CD8-positive, alpha-beta memory T cell (primary cell): ENCODE data around the gene MYO3B. TPM values are rescaled to one million over a fixed set of nuclear protein-coding genes. Genes with fewer than 3 reads are reported as not detected.

Source experiments
- CTCF ChIA-PET: fragments of 350-600 bp; sonication (Branson Sonifier 250); formaldehyde crosslinking; loops from one replicate; lab custom pipeline; 2021; ENCODE audit warnings: antibody characterized with exemption; lab: Charles Lee
- POLR2A ChIA-PET: fragments of 350-600 bp; sonication (Branson Sonifier 250); formaldehyde crosslinking; loops from one replicate; lab custom pipeline; 2021; ENCODE audit warnings: antibody characterized with exemption; lab: Charles Lee
- DNase-seq, 5 donors: peaks; one replicate each; pipeline versions ENCODE4 v3.0.0 to v3.0.0-alpha.2; 2020 to 2022; ENCODE audit warnings: mixed read lengths in 1 of 5
- H3K27ac ChIP-seq: one replicate; pipeline ENCODE4 v1.7.0; 2013; ENCODE audit warnings: low read depth, mild to moderate bottlenecking, low read length, moderate library complexity
- H3K27me3 ChIP-seq: 2 replicates; pipeline ENCODE4 v1.7.0; 2013; ENCODE audit warnings: low read length, mild to moderate bottlenecking; ENCODE audit not compliant: insufficient read depth, poor library complexity, severe bottlenecking
- H3K36me3 ChIP-seq: 2 replicates; pipeline ENCODE4 v1.7.0; 2013; ENCODE audit warnings: mild to moderate bottlenecking, low read length, moderate library complexity; ENCODE audit not compliant: insufficient read depth
- H3K4me1 ChIP-seq: 2 replicates; pipeline ENCODE4 v1.7.0; 2013; ENCODE audit warnings: mild to moderate bottlenecking, low read length, moderate library complexity; ENCODE audit not compliant: insufficient read depth
- H3K4me3 ChIP-seq: 2 replicates; pipeline ENCODE4 v1.7.0; 2013; ENCODE audit warnings: mild to moderate bottlenecking, low read length
- H3K9me3 ChIP-seq: 2 replicates; pipeline ENCODE4 v1.7.0; 2013; ENCODE audit warnings: mild to moderate bottlenecking, low read length
- H3K27ac Mint-ChIP-seq, 8 donors: one replicate each; pipeline ENCODE4 v1.8.0; 2020 to 2021; ENCODE audit warnings: mixed read lengths in 8 of 8, mild to moderate bottlenecking in 6 of 8, inconsistent platforms in 3 of 8, moderate library complexity in 3 of 8
- H3K27me3 Mint-ChIP-seq, 2 donors: one replicate each; pipeline ENCODE4 v1.8.0; 2020 to 2021; ENCODE audit warnings: mixed read lengths in 2 of 2, mild to moderate bottlenecking in 1 of 2, moderate library complexity in 1 of 2
- H3K36me3 Mint-ChIP-seq, 3 donors: one replicate each; pipeline ENCODE4 v1.8.0; 2020 to 2021; ENCODE audit warnings: mixed read lengths in 3 of 3, inconsistent platforms in 1 of 3, mild to moderate bottlenecking in 1 of 3
- H3K4me1 Mint-ChIP-seq, 3 donors: one replicate each; pipeline ENCODE4 v1.8.0; 2020 to 2021; ENCODE audit warnings: mixed read lengths in 3 of 3, inconsistent platforms in 1 of 3, mild to moderate bottlenecking in 1 of 3
- H3K4me3 Mint-ChIP-seq, 7 donors: one replicate each; pipeline ENCODE4 v1.8.0; 2020 to 2021; ENCODE audit warnings: mixed read lengths in 7 of 7, mild to moderate bottlenecking in 6 of 7, moderate library complexity in 4 of 7, inconsistent platforms in 2 of 7
- H3K9me3 Mint-ChIP-seq, 5 donors: one replicate each; pipeline ENCODE4 v1.8.0; 2020 to 2022; ENCODE audit warnings: mixed read lengths in 5 of 5, mild to moderate bottlenecking in 3 of 5, moderate library complexity in 2 of 5, inconsistent platforms in 1 of 5
- polyA plus RNA-seq: library from polyadenylated mRNA; unstranded; fragments of 300-500 nt; fragmentation: Illumina TruSeq; gene quantifications from one replicate; pipeline ENCODE4 v1.2.3, GENCODE V29; 2021
- total RNA-seq, 2 experiments: library from RNA; stranded (reverse); gene quantifications; one replicate each; pipeline ENCODE4 v1.2.3, GENCODE V29; 2021

The MYO3B gene
- total and polyA plus RNA-seq, 3 experiments from 2014 or later: 0.08 to 0.33 (median 0.18) TPM

GRCh38 chr2:170517538-170517937, 339.6 kb downstream of the MYO3B start:
- H3K9me3 Mint-ChIP-seq: no peaks in the 10 kb centered on the region

DNA sequence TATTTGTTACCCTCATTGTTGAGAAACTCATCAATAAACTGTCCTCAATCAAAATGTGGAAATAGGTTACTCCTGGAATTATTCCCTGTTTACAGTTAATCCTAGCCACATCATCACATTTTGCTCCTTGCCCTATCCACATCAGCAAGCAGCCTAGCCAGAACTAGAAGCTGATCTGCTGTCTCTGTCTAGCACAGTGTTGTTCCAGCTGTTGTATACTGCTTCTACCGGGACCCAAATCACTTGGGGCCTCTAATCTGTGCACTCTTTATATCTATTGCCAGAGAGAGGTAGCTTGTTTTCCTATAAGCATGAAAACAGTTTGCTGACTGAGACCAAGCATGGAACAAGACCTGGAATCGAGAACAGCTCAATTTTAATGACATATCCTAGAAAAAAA, 341.0 kb downstream of the MYO3B start:
- Mint-ChIP-seq H3K9me3 (no peaks in the 10 kb centered on the region), H3K27ac (no peak overlapping the region), H3K4me3 (no peak overlapping the region), H3K4me1 (no peaks in the 10 kb centered on the region), H3K27me3 (peaks cover 4 to 8% of the 10 kb centered on the region in 2 donors), H3K36me3 (no peaks in the 10 kb centered on the region)
- ChIA-PET POLR2A (no interaction called here), CTCF (no interaction called here)
- H3K36me3 ChIP-seq: no peaks in the 10 kb centered on the region
- no peaks in the 10 kb centered on the region for H3K4me1 ChIP-seq
- no peaks in the 10 kb centered on the region for H3K9me3 ChIP-seq
- no peak overlapping the region for H3K4me3 ChIP-seq
- H3K27ac ChIP-seq: no peak overlapping the region
- DNase-seq: no peak
- no peaks in the 10 kb centered on the region for H3K27me3 ChIP-seq

More at GRCh38 chr2:170517538-170517937, 339.6 kb downstream of the MYO3B start:
- no peaks in the 10 kb centered on the region for H3K4me1 Mint-ChIP-seq
- peaks cover 4 to 11% of the 10 kb centered on the region in 2 donors for H3K27me3 Mint-ChIP-seq
- no peak overlapping the region for H3K4me3 Mint-ChIP-seq
- Histone ChIP-seq H3K27me3 (no peaks in the 10 kb centered on the region), H3K4me1 (no peaks in the 10 kb centered on the region), H3K27ac (no peak overlapping the region), H3K9me3 (no peaks in the 10 kb centered on the region), H3K4me3 (no peak overlapping the region), H3K36me3 (no peaks in the 10 kb centered on the region)
- CTCF ChIA-PET: no interaction called here
- peaks cover 0 to 1% (median 0%) of the 10 kb centered on the region in 3 donors for H3K36me3 Mint-ChIP-seq
- no peak overlapping the region for H3K27ac Mint-ChIP-seq
- no peak for DNase-seq
- POLR2A ChIA-PET: no interaction called here

DNA sequence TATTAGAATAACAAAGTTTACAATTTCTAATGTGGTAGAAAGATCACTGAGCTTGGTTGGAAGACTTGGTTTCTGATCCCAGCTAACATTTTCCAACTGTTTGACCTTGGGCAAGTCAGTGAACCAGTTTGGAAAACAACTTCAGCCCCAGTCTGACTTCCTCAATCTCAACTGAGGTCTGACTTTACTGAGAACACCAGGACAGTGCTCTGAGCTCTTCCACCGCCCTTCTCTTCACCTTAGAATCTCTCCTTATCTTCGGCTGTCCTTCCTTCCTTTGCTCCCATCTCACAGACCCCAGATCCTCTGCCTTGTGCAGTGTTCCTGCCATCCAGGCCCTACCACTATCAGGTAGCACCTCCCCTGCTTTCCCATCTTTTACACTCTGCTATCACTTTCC, 343.4 kb downstream of the MYO3B start:
- Histone ChIP-seq H3K9me3 (no peaks in the 10 kb centered on the region), H3K27me3 (no peaks in the 10 kb centered on the region), H3K4me3 (no peak overlapping the region), H3K4me1 (no peaks in the 10 kb centered on the region), H3K36me3 (no peaks in the 10 kb centered on the region), H3K27ac (no peak overlapping the region)
- peaks cover 0 to 6% (median 0%) of the 10 kb centered on the region in 3 donors for H3K4me1 Mint-ChIP-seq
- no peak overlapping the region for H3K4me3 Mint-ChIP-seq
- no peaks in the 10 kb centered on the region for H3K36me3 Mint-ChIP-seq
- ChIA-PET POLR2A (no interaction called here), CTCF (no interaction called here)
- DNase-seq: no peak
- H3K9me3 Mint-ChIP-seq: no peaks in the 10 kb centered on the region
- H3K27me3 Mint-ChIP-seq: peaks cover 2 to 6% of the 10 kb centered on the region in 2 donors
- no peak overlapping the region for H3K27ac Mint-ChIP-seq

DNA sequence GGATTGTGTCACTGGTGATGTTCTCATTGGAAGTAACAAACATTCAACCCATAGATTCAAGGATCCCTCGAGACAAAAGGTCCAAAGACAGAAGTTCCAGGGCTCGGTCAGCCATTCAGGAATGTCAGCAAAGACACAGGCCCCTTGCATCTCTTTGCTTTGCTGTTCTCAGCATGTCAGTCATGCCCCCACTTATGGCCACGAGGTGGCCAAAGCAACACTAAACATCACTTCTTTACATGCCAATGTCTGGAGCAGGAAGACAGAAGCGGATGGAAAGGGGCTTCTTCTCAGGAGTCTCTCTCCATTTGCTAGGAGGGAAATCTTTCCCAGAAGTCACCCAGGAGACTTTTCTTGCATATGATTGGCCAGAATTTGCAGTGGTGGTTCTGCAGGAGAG, 345.6 kb downstream of the MYO3B start:
- H3K27me3 ChIP-seq: no peaks in the 10 kb centered on the region
- H3K27ac ChIP-seq: no peak overlapping the region
- POLR2A ChIA-PET: no interaction called here
- no peaks in the 10 kb centered on the region for H3K4me1 ChIP-seq
- DNase-seq: no peak
- no peak overlapping the region for H3K4me3 ChIP-seq
- Mint-ChIP-seq H3K4me1 (peaks cover 0 to 6% (median 0%) of the 10 kb centered on the region in 3 donors), H3K4me3 (no peak overlapping the region), H3K27ac (no peak overlapping the region), H3K9me3 (no peaks in the 10 kb centered on the region), H3K36me3 (no peaks in the 10 kb centered on the region), H3K27me3 (peaks cover 0 to 9% of the 10 kb centered on the region in 2 donors)
- no peaks in the 10 kb centered on the region for H3K9me3 ChIP-seq
- no peaks in the 10 kb centered on the region for H3K36me3 ChIP-seq
- CTCF ChIA-PET: no interaction called here

DNA sequence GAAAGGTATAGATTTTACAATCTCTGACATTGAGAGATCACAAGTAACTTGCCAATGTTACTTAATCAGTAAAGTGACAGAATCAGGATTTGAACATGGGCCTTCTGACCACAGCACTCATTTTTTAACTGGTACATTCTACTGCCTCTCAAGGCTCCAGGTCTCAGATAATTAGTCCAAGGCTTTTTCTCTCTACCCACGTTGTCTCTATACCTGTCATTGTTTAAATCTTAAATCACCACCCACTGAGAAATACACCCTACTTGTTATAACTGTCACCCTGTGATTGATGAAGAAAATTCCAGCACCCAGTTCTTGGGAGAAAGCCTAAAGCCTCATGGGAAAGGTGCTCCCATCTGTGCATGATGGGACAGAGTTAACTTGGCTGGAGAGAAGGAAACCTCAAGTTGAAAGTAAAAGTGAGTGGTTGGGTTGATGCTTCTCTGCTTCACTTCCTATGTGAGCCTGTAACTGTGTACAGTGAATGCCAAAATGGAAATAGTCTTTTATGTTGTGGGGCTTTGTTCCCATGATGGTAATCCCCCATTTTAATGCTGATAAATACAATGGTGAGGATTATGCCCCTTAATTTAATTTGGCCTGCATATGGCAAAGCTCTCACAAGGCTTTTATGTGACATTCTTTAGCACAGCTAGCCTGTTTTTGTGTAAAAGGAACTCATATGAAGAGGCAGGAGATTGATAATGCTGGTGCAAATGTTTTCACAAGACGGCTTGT, 347.1 kb downstream of the MYO3B start:
- peaks cover 2 to 9% of the 10 kb centered on the region in 2 donors for H3K27me3 Mint-ChIP-seq
- H3K9me3 Mint-ChIP-seq: peaks cover 0 to 2% (median 0%) of the 10 kb centered on the region in 5 donors
- H3K36me3 Mint-ChIP-seq: no peaks in the 10 kb centered on the region
- no peaks in the 10 kb centered on the region for H3K36me3 ChIP-seq
- ChIA-PET POLR2A (no interaction called here), CTCF (no interaction called here)
- H3K4me3 Mint-ChIP-seq: no peak overlapping the region
- no peak overlapping the region for H3K4me3 ChIP-seq
- H3K27ac Mint-ChIP-seq: peak overlapping the region in 1 of 8 donors; percentile 86
- H3K9me3 ChIP-seq: no peaks in the 10 kb centered on the region
- H3K4me1 ChIP-seq: no peaks in the 10 kb centered on the region
- H3K27ac ChIP-seq: no peak overlapping the region
- no peak for DNase-seq
- peaks cover 0 to 6% (median 0%) of the 10 kb centered on the region in 3 donors for H3K4me1 Mint-ChIP-seq
- no peaks in the 10 kb centered on the region for H3K27me3 ChIP-seq

GRCh38 chr2:170525566-170525900, 347.6 kb downstream of the MYO3B start:
- CTCF ChIA-PET: no interaction called here

GRCh38 chr2:170530284-170530745, 352.4 kb downstream of the MYO3B start:
- no peaks in the 10 kb centered on the region for H3K9me3 ChIP-seq
- ChIA-PET POLR2A (no interaction called here), CTCF (no interaction called here)
- Mint-ChIP-seq H3K27ac (no peak overlapping the region), H3K27me3 (peaks cover 6 to 9% of the 10 kb centered on the region in 2 donors), H3K4me3 (no peak overlapping the region), H3K9me3 (peaks cover 0 to 2% (median 0%) of the 10 kb centered on the region in 5 donors), H3K36me3 (no peaks in the 10 kb centered on the region), H3K4me1 (peaks cover 0 to under 1% (median 0%) of the 10 kb centered on the region in 3 donors)
- H3K4me1 ChIP-seq: no peaks in the 10 kb centered on the region
- H3K36me3 ChIP-seq: no peaks in the 10 kb centered on the region
- H3K27me3 ChIP-seq: no peaks in the 10 kb centered on the region
- DNase-seq: no peak
- no peak overlapping the region for H3K4me3 ChIP-seq
- H3K27ac ChIP-seq: no peak overlapping the region

More at GRCh38 chr2:170525566-170525900, 347.6 kb downstream of the MYO3B start:
- no peak for DNase-seq
- POLR2A ChIA-PET: no interaction called here
- H3K27ac Mint-ChIP-seq: no peak overlapping the region
- H3K27me3 ChIP-seq: no peaks in the 10 kb centered on the region
- H3K4me1 ChIP-seq: no peaks in the 10 kb centered on the region
- H3K9me3 Mint-ChIP-seq: peaks cover 0 to 2% (median 0%) of the 10 kb centered on the region in 5 donors
- no peaks in the 10 kb centered on the region for H3K36me3 Mint-ChIP-seq
- H3K36me3 ChIP-seq: no peaks in the 10 kb centered on the region
- no peak overlapping the region for H3K4me3 ChIP-seq
- no peak overlapping the region for H3K27ac ChIP-seq
- peaks cover 0 to 6% (median 0%) of the 10 kb centered on the region in 3 donors for H3K4me1 Mint-ChIP-seq
- H3K4me3 Mint-ChIP-seq: no peak overlapping the region
- H3K9me3 ChIP-seq: no peaks in the 10 kb centered on the region
- H3K27me3 Mint-ChIP-seq: peaks cover 6 to 9% of the 10 kb centered on the region in 2 donors

DNA sequence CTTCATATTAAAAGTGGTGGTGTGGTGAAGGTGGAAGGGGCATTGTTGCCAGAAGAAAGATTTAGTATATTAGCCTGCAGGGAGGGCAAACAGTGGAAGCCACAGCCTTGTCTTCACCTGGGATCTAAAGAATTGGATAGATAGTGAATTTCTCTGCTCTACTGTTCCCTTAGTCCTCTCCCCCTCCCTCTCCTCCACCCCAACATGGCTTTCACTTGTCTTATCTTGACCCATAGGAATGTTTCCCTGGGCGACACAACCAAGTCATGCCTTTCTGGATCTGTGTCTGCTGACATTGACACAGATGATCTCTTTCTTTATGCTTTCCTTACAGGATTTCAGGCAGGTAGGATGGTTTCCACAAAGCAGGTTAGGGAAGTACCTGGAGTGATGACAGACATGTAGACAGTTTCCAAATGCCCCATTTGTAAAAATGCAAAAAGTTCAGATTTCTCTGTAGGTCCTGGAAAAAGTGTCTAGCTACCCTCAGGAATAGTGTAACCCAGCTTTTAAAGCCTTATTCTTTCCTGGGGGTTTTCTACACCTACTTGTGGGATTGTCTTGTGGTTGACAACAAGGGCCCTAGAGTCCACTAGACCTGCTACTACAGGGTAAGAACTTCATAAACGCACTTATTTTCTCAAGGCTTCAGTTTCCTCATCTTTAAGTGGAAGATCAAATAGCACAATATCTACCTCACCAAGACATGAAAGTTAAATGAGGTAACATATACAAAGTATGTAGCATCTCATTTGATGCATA, 353.0 kb downstream of the MYO3B start:
- H3K4me1 Mint-ChIP-seq: no peaks in the 10 kb centered on the region
- H3K4me3 Mint-ChIP-seq: no peak overlapping the region
- Histone ChIP-seq H3K36me3 (no peaks in the 10 kb centered on the region), H3K27ac (no peak overlapping the region), H3K9me3 (no peaks in the 10 kb centered on the region), H3K27me3 (no peaks in the 10 kb centered on the region), H3K4me3 (no peak overlapping the region), H3K4me1 (no peaks in the 10 kb centered on the region)
- peaks cover 0 to 2% (median 0%) of the 10 kb centered on the region in 5 donors for H3K9me3 Mint-ChIP-seq
- H3K36me3 Mint-ChIP-seq: no peaks in the 10 kb centered on the region
- CTCF ChIA-PET: no interaction called here
- POLR2A ChIA-PET: no interaction called here
- no peak for DNase-seq
- peaks cover 5 to 6% of the 10 kb centered on the region in 2 donors for H3K27me3 Mint-ChIP-seq
- H3K27ac Mint-ChIP-seq: no peak overlapping the region
